ENCODE data around the gene ALDOC.

ALDOC gene

GRCh38 chr17:28530250-28530649, 46.4 kb downstream of the ALDOC start:
- no peak for DNase-seq

- DNase-seq, result no peak
Observed at GRCh38 chr17:28529013-28529400, 47.7 kb downstream of the ALDOC start.

- DNase-seq, result no peak
Observed at GRCh38 chr17:28528327-28529012, 48.2 kb downstream of the ALDOC start.

- no peak for DNase-seq
Observed at GRCh38 chr17:28527859-28528258, 48.8 kb downstream of the ALDOC start.

- no peak for DNase-seq
Observed at GRCh38 chr17:28527181-28527681, 49.5 kb downstream of the ALDOC start.

GRCh38 chr17:28526381-28526780, 50.3 kb downstream of the ALDOC start:
- no peak for DNase-seq

GRCh38 chr17:28524476-28525424, 51.9 kb downstream of the ALDOC start:
- no peak for DNase-seq

- DNase-seq, result no peak
Observed at GRCh38 chr17:28523876-28524275, 52.8 kb downstream of the ALDOC start.

- DNase-seq, result no peak
Observed at GRCh38 chr17:28523186-28523585, 53.5 kb downstream of the ALDOC start.
